Measurements from ENCODE around the gene HAP1. TPM values are rescaled to one million over a fixed set of nuclear protein-coding genes. Genes with fewer than 3 reads are reported as not detected.

HAP1 gene
- total and polyA plus RNA-seq, 2 of the 8 experiments (the other 6 are each of a cell fraction or from before 2014, with no cell fraction given) = 2.3 to 3.6 TPM

DNA sequence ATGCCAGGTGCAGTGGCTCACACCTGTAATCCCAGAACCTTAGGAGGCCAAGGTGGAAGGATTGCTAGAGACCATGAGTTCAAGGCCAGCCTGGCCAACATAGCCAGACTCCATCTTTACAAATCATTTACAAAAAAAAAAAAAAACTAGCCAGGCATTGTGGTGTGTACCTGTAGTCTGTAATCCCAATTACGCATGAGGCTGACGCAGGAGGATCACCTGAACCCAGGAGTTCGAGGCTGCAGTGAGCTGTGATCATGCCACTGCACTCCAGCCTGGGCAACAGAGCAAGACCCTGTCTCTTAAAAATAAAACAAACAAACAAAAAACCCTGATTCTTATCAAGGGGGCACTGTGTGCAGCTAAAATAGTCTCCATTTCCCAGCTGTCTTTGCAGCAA, 16.8 kb upstream of the HAP1 start:
- no peak overlapping the region for H3K27ac ChIP-seq (ENCODE audit: low read depth, low read length)
- no peaks in the 10 kb centered on the region for H3K79me1 ChIP-seq (ENCODE audit: low read depth, low read length)
- no peak overlapping the region for H4K91ac ChIP-seq (replicated peaks; ENCODE audit: insufficient read length, low read length)
- H3K36me3 ChIP-seq (ENCODE audit: control insufficient read depth in 2 of 4, insufficient read depth in 4 of 4, low read length in 3 of 4) = peaks cover 0 to 9% (median 5%) of the 10 kb centered on the region in 4 experiments; a peak in 3 of 8 replicates
- no peaks in the 10 kb centered on the region for H3K79me2 ChIP-seq (ENCODE audit: control insufficient read depth in 1 of 2, insufficient read depth in 2 of 2, low read length in 2 of 2)
- DNase-seq (ENCODE audit: low read depth in 1 of 2, low spot score in 2 of 2) (no peak), FAIRE-seq (no peak)
- no peaks in the 10 kb centered on the region for H3K23me2 ChIP-seq (ENCODE audit: low read depth, low read length)
- H3K9ac ChIP-seq (replicated peaks in 1 of 4; ENCODE audit: extremely low read depth in 1 of 4, low read depth in 3 of 4, low read length in 3 of 4) = no peak overlapping the region
- no peak overlapping the region for H3K56ac ChIP-seq (replicated peaks; ENCODE audit: insufficient read length, low read depth, low read length)
- no peak overlapping the region for H2BK20ac ChIP-seq (ENCODE audit: low read length)
- ChIA-PET CTCF (ENCODE audit: partially characterized antibody) (interaction anchor here (0.6 to 6.0 kb wide), 9 partner anchors 11 to 78 kb away, joined by 3 to 48 read pairs (median 4); partner anchors contain the start of genes JUP and P3H4), POLR2A (ENCODE audit: partially characterized antibody) (interaction anchor here (0.6 to 3.1 kb wide), 11 partner anchors 10 to 114 kb away, joined by 3 to 16 read pairs (median 4); partner anchors contain the start of genes FKBP10, HAP1, KLHL11 and P3H4)
- peaks cover 2% of the 10 kb centered on the region in 2 experiments for H4K20me1 ChIP-seq (replicated peaks in 1 of 2; ENCODE audit: control insufficient read depth in 1 of 2, insufficient read depth in 2 of 2, low read length in 2 of 2)
- H2AK5ac ChIP-seq (ENCODE audit: low read depth, low read length) = no peak overlapping the region
- H3K23ac ChIP-seq (ENCODE audit: insufficient read length) = no peak overlapping the region
- H2BK5ac ChIP-seq (ENCODE audit: low read depth, low read length) = no peak overlapping the region
- WGBS, 2 experiments (ENCODE audit: extremely low coverage in 1 of 2, insufficient coverage in 1 of 2, insufficient read length in 1 of 2, insufficient replicate concordance in 2 of 2, low coverage in 1 of 2, low lambda C conversion rate in 2 of 2, missing lambda C conversion rate in 1 of 2) = 63% methylated on average over 3 of the region's 3 CpGs; no CpG with 5 or more reads in 1 of the 2 experiments
- H3K18ac ChIP-seq (ENCODE audit: extremely low read depth, low read length) = no peak overlapping the region
- no peak overlapping the region for H3K4me2 ChIP-seq (ENCODE audit: insufficient read depth in 1 of 2, low read depth in 2 of 2, low read length in 2 of 2)
- no peaks in the 10 kb centered on the region for H3K9me3 ChIP-seq (ENCODE audit: insufficient read depth in 2 of 2, low read depth in 1 of 2, low read length in 1 of 2)
- no peak overlapping the region for H3K4me3 ChIP-seq (ENCODE audit: extremely low read depth in 1 of 4, insufficient read depth in 2 of 4, low read depth in 3 of 4, low read length in 4 of 4)
- TF ChIP-seq SP4 (IDR thresholded peaks at IDR 0.05; ENCODE audit: low read length) (no peak), HDAC2 (IDR thresholded peaks at IDR 0.05; ENCODE audit: borderline replicate concordance in 1 of 2, low read depth in 2 of 2, low read length in 2 of 2) (no peak), CREB1 (IDR thresholded peaks at IDR 0.05) (no peak), TAF7 (optimal IDR thresholded peaks at IDR 0.05; ENCODE audit: borderline replicate concordance, low read depth, low read length) (no peak), SUZ12 (IDR thresholded peaks at IDR 0.05; ENCODE audit: low read length) (no peak)
- no peak overlapping the region for H2BK12ac ChIP-seq (ENCODE audit: low read depth, low read length)
- H2BK15ac ChIP-seq (ENCODE audit: low read length) = no peak overlapping the region
- H3K4me1 ChIP-seq (replicated peaks in 1 of 4; ENCODE audit: control insufficient read depth in 3 of 4, insufficient read depth in 4 of 4, low read length in 3 of 4) = no peaks in the 10 kb centered on the region
- H4K8ac ChIP-seq (ENCODE audit: extremely low read depth, insufficient read depth, low read length) = no peak overlapping the region
- no peak overlapping the region for H3K14ac ChIP-seq (ENCODE audit: insufficient read length)
- H3K27me3 ChIP-seq (replicated peaks in 1 of 4; ENCODE audit: control insufficient read depth in 3 of 4, extremely low read depth in 1 of 4, insufficient read depth in 3 of 4, low read length in 3 of 4) = no peaks in the 10 kb centered on the region
- H4K5ac ChIP-seq (ENCODE audit: insufficient read length, low read depth, low read length) = no peak overlapping the region
- H2BK120ac ChIP-seq (replicated peaks; ENCODE audit: low read depth, low read length) = no peak overlapping the region
- H2AFZ ChIP-seq (ENCODE audit: low read length) = no peak overlapping the region
- no peak overlapping the region for H3K4ac ChIP-seq (replicated peaks; ENCODE audit: insufficient read length, low read depth, low read length)

All from H1 (cell line).